Measurements from ENCODE around the gene TRIM7.
A peak's percentile ranks its signal among the peaks of the same experiment; 100 is the strongest.

TRIM7 gene

DNA sequence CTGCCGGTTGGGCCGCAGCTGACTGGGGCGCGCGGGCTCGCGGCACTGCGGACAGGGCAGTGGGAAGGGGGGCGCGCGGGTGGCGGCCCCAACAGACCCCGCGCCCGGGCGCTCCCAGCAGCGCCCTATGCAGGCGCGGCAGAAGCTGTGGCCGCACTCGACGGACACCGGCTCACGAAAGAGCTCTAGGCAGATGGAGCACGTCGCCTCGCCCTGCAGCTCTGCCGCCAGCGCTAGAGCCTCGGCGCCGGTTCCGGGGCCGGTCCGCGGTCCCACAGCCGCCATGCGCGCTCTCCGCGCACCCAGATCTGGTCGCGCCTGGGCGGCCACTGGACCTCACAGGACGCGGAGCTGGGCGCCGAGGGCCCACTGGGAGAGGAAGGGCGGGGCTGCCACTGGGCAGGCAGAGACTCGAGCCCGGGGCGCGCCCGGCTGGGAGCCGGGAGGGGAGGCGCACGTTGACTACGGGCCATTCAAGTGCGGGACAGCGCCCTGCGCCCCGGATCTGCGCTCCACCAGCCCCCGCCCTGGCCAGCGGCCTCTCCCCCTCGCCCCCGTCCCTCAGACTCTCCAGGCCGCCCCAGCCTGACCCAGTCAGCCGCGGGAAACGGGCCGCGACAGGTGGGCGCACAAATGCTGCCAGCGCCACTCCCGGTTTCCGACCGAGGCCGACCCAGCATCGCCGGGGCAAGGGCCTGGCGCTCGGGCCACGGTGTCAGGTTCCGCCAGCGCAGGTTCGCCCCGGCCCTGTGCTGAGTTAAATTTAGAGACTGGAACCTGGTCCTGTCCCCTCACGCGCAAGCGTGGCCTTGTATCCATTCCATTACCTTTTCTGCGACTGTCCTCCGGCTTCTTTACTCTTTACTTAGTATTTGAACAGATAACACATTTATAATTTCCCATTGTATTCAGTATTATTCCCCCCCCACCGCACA lies at the start of gene TRIM7:
Gene TRIM7 (minus strand): TSS at position 371 of the 935 bp plus-strand sequence. CDS start 86 bp downstream, at position 285.
- DNase-seq, result no peak

DNA sequence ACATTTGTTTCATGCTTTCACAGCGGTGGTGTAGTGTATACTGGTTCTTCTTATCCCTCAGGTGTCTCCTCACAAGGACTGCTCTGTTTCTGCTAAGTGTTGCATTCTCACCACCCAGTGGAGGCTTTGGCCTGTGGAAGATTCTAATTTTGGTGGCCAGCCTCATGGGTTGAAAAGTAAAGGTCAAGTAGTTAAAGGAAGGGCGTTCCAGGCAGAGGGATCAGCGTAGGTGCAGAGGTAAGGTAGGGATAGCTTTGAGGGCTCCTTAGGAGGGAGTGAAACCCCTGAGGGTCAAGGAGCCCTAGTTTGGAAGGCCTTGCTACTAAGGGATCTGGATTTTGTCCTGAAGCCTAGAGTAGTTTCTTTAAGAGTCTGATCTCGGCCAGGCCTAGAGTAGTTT lies 43.3 kb upstream of the TRIM7 start:
- DNase-seq, result no peak

DNA sequence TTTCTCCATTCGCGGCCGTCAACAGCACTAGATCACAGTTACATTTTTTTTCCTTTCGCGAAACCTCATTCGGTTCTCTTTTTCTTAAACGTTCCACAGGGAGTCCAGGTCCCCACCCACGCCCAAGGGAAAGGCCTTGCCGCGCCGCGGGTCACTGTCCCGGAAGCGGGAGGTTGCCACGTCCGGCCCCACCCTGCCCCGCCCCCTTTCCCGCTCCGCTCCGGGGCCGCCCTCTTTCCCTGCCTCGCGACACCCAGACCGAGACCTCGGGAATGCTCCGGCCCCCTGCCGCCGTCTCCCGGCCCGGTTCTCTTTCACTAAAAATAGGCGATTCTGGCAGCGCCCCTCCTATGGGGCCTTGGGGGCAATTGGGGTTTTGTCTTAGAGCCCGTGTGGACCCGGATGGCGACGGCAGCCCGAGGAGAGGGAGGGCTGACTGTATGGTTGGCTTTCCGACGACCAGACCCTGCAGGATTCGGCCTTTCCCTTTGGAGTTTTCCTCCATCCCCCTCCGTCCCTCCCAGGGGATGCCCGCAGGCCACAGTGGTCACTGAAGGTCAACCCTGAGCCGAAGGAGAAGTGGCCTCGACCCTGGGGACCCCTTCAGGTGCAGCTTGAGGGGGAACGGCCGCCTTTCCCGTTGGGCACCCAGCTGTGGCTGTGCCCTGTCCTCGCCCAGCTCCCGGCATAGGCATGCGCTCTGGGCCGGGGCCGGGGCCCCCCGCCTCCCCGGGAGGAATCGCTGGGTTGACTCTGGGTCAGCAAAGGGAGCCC lies 41.5 kb upstream of the TRIM7 start:
- DNase-seq, result peak; percentile 67

DNA sequence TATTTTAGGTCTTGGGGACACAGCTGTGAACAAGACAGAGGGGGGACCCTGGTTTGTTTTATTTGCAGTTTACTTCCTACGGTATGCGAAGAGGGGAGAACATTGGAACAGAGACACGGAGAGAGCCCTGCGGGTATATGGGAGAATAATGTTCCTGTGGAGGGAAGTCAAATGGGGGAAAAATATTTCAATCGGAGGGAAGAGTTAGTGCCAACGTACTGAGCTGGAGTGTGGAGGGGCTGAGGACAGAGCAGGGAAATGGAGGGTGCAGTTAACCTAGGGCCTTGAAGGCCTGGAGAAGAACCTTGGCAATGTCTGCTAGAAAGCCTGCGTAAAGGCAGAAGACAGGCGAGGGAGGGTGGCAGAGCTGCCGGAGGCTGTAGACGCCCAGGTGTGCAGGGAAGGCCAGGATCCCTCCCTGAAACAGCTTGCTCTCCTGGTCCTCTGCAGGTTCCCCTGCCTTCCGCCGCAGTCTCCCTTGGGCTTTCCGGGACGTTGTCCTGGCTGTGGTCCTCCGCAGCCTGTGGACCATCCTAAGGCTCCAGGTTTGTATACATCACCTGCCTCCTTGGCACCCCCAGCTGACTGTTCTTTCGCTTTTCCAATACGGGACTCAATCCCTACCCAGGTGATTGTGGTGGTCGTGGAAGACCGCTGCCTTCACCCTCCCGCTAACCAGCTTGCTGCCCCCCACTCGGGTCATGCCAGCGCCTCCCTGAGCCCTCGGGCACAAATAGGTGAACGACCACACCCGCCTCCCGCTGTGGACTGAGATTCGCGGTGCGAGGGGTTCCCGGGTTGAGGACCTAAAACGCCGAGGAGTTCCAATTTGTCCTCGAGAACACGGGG lies 40.7 kb upstream of the TRIM7 start:
- no peak for DNase-seq

DNA sequence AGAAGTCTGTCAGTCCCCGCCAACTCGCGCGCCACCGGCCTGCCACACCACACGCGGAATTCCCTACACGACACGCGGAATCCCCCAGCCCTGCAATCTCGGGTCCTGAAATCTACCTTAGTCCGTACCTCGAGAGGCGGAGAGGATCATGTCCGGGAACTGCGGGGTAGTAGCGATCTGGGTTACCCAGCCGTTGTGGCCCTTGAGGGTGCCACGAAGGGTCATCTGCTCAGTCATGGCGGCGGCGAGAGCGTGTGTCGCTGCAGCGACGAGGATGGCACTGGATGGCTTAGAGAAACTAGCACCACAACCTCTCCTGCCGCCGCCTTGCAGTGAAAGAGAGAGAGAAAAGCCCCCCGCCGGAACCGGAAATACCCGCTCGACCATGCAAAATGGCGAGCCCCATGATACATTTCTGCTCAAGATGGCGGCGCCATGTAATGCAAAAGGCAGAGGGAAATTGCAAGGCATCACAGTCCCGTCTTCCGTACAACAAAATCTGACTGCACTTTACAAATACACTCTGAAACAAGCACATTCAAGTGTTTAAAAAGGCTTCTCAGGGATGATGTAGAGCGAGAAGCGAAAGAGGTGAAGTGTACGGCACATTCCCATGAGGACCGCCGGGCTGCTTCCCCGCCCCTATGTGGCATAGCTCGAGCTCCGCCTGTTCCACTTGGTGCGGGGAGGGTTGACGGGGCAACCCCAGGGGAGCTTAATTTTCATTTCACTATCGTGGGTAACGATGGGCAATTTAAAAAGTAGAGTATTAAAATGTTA lies 38.8 kb upstream of the TRIM7 start, which contains the start of gene RACK1:
Gene RACK1 (minus strand): TSS at position 343 of the 780 bp plus-strand sequence. CDS start 106 bp downstream, at position 237.
- peak; percentile 89 for DNase-seq

DNA sequence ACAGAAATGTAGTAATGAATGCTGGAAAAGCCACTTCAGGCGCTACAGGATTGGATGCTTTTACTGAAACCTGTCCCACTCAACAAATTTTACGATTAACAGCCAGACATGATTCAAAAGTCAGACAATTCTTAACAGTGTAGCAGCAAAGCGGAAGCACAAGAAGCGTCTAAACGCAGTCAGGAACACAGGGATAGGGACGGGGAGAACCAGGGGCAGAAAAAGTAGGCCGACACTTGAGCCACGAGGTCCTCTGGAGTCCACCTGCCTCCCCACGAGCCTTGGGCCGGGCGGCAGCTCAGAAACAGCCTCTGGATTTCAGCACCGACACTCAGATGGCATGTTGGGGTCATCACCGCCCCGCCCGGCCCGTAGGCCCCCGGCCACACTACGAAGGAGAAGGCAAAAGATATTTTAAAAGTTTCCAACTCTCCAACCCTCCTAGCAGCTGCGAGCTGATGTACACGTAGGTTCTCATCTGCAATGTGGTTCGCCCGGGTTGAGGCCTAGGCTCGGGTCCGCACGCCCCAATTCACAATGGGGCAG lies 38.1 kb upstream of the TRIM7 start:
- DNase-seq, result no peak

DNA sequence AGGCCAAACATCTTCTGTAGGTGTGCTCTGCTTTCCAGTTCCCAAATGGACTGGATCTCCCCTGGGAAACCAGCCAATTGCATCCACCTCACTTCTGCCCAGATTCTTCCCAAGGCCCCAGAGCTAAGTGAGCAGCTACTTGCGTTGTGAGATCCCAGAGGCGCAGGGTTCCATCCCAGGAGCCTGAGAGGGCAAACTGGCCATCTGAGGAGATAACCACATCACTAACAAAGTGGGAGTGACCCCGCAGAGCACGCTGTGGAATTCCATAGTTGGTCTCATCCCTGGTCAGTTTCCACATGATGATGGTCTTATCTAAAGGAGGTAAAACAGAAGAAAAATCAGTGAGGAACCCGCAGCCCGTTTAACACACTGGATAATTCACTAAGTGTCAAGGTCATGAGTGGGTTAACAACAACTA lies 37.0 kb upstream of the TRIM7 start:
- DNase-seq, result no peak

DNA sequence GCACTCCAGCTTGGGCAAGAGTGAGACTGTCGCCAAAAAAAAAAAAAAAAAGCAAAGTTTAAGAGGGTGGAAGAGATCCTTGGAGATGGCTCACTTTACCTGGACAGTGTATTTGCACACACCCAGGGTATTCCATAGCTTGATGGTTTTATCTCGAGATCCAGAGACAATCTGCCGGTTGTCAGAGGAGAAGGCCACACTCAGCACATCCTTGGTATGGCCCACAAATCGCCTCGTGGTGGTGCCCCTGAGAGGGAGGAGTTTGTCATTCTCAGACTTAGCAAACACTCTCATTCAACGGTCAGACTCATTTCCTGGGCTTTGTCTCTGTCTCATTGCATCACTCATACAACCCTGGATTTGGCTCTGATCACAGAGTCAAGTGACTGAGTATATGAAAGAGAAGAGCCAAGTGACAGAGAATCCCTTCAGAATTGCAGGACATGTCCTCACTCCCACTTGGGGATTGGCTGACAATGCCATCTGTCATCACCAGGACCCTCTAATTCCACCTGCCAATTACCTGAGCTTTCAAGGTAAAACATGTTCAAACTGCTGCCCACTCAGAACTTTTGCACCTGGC lies 36.5 kb upstream of the TRIM7 start:
- DNase-seq, result no peak

DNA sequence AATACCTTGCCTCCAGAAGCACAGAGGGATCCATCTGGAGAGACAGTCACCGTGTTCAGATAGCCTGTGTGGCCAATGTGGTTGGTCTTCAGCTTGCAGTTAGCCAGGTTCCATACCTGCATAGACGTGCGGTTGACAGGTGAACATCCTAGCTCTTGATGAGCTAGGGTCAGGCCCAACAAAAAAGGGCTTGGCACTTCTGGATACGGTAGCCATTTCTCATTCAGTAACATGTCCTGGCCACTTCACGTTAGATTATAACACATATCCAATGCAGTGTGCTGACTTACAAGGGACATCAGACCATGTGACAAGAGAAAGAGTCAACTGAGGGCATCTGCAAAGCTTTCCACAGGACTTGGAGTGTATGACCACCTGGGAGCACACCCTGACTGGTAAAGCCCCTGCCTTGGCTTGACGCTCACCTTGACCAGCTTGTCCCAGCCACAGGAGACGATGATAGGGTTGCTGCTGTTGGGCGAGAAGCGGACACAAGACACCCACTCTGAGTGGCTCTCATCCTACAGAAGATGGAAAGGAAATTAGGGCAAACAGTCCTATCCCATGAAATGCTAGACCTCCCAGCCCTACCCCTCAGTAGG lies 34.2 kb upstream of the TRIM7 start:
- DNase-seq, result no peak

DNA sequence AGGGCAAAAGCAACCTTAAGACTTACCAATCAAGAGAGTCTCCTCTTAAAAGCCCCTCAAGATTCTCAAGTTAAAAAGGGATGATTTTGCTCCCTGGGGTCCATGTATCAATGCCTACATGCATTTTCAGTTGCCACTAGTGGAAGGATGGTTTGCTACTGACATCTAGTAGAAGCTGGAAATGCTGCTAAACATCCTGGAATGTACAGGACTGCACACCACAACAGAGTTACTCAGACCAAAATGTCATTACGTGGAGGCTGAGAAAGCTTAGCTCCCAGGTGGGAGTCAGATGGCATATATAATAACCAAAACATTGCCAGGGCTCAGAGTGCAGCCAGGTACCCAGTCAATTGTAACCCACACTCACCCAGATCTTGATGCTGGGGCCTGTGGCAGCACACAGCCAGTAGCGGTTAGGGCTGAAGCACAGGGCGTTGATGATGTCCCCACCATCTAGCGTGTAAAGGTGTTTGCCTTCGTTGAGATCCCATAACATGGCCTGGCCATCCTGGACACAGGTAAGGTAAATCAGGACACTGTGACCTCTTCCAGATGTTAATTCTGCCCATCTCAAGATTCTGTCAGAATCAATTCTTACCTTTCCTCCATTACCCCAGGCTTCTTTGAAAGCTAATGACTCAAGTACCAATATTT lies 32.9 kb upstream of the TRIM7 start:
- DNase-seq, result no peak

DNA sequence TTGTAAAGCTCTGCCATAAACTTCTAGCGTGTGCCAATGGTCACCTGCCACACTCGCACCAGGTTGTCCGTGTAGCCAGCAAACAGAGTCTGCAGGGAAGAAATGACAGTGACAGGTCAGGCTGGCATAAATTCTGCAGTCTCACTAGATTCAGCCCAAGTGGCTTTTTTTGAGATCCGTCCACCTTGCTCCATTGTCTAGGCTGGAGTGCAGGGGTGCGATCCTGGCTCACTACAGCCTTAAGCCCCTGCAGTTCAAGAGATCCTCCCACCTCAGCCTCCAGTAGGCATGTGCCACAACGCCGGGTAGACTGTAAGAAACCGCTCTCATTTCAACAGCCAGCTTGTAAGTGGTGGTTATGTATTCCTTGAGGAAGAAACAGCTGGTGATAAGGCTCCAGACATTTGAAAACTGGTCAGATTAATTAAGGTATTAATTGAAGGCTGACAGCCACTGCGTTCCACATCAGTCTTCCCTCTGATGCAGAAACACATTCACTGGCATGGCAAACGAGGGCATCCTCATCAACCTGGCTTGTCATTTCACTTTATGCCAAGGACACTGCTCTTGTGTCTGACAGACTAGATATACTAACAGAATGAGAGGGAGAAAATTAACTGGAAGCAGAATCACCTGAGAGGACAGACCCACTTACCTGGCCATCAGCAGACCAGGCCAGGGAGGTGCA lies 32.1 kb upstream of the TRIM7 start:
- DNase-seq, result no peak

DNA sequence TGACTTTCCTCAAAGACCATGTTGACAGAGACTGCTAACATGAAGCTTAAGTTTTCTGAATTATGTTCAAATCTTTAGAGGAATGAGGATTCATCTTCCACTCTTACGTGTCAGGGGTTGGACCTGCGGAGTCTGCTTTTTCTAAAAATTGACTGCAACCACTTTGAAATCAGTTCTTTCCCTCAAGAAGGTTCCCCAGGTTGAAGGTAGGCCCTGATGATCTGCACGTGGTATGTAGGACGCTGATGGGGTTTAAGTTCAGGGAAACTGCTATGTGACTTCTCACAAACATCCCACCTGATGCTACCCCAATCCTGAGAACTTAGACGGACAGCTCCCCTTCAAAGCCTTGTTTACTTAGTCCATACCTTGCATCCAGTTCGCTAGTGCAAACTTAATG lies 31.5 kb upstream of the TRIM7 start:
- DNase-seq, result no peak

DNA sequence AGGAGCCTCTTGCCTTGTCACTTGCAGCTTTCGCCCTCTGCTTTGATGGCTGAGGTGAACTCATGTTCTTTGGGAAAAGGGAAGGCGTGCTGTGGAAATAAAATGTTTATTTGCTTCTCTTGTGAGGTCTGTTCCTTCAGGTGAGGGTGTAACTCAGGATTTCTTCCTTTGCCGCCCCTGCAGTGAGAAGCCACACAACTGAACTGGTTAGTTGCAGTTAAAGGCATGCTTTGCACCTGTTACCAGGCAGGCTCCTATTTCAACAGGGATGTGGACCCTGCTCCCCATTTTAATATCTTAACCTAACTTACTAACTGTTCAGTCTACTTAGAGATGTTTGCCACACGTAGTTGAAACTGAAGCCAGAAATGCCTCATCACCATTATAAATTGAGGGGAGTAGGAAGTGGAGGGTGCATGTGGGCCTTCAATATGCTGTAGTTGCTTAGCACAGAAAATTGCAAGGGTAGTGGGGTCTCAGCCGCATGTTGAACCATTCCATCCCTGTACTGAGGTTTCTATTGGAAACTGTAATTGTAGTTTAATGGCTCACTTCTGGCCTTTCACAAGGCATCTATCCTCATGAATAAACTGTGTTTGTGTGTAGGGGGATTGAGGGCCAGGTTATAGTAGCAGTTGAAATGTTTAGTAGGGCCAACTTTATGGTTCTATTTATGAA lies 30.8 kb upstream of the TRIM7 start:
- DNase-seq, result no peak

DNA sequence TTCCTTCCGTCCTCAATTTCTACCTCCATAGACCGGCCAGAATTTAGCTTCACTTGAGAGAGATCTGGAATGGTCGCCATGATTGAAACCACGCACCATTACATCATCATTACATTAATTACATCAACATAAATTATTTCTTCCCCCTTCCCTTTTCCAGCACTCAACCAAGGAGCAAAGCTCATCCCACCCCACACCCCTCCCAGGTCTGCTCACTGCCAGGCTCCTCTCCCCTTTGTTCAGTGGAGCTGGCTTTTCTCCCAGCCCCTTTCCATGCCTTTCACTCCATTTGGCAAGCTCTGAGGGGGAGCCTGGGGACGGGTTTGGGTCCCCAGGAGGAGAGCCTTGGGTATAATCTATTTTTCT lies 30.3 kb upstream of the TRIM7 start:
- DNase-seq, result no peak

DNA sequence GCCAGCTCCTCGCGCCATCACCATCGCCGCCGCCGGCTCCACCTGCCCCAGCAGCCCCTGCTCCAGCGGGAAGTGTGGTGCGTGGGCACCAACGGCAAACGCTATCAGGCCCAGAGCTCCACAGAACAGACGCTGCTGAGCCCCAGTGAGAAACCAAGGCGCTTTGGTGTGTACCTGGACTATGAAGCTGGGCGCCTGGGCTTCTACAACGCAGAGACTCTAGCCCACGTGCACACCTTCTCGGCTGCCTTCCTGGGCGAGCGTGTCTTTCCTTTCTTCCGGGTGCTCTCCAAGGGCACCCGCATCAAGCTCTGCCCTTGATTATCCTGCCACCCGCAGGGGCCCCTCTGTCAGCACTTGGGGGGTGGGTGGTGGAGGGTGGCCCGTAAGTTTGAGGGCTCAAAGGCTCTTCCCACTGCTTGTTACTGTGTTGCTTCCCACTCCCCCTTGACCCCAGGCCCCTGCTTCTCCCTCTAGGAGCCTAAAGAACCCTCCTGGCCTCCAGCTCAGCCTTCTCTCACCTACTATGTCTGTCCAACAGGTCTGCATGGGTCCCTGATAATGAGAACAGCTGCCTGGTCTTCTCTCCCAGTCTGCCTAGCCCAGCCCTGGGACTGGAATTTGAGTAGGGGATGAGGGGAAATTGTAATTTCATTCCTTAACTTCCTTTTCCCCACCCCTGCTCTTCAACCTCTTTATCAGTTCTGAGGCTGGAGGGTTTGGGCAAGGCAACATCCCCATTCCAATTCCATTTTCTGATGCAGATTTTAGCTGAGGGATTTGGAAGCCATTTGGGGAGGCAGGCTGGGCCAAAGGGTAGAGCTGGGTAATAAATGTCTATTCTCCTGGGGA lies 29.7 kb upstream of the TRIM7 start:
- DNase-seq, result no peak

DNA sequence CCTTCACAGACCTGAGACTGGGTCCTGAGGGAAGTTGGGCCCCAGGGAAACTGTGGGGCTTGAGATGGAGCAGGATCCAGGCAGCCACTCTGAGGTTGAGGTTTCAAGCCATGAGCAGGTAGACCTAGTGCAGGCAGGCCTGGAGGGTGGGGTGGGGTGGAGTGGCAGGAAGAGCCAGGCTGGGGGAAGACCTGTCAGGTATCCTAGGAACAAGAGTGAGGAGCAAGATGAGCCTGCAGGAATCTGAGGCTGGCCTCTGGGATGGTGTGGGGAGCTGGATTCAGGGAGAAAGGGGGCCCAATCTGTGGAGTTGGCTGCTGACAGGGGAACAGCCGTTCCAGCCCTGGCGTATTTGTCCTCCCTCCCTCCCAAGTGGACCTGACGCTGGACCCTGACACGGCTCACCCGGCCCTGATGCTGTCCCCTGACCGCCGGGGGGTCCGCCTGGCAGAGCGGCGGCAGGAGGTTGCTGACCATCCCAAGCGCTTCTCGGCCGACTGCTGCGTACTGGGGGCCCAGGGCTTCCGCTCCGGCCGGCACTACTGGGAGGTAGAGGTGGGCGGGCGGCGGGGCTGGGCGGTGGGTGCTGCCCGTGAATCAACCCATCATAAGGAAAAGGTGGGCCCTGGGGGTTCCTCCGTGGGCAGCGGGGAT lies 28.9 kb upstream of the TRIM7 start:
- no peak for DNase-seq

DNA sequence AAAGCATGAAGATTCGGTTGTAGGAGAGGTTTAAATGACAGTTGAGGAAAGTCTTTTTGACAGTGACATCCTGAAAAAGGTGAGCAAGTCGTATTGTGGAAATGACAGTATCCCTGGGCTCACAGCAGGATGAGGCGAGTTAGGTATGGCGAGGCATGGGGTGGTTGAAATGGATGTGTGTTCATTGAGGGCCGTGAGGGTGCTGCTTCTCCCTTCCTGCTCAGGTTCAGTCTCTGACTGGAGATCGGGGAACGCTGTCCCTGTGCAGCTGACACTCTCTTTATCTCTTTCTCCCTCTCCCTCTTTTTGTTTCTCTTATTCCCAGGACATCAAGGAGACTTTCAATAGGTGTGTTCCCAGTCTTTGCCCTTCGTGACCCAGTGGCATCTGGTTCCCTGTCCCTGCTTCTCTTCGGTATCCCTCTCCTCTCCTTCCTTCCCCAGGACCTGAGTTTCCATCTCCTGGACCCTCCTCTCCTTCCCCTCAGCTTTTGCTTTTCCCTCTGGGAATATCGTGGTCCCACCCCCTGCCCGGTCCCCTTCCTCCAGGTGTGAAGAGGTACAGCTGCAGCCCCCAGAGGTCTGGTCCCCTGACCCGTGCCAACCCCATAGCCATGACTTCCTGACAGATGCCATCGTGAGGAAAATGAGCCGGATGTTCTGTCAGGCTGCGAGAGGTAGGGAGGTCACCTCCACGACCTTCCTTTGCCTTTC lies 28.2 kb upstream of the TRIM7 start:
- DNase-seq, result no peak

Data from activated CD8-positive, alpha-beta memory T cell treated with anti-CD3 and anti-CD28 coated beads, Interleukin-2, amount 50 U/mL, for 4 hours (primary cell).